HepG2 (cell line): Measurements from ENCODE around the gene ARMC2.

Experiments
- CAMTA2 ChIP-seq: sonication (generic); formaldehyde crosslinking; IDR thresholded peaks from 2 replicates; pipeline ENCODE4 v1.4.0; 2020; ENCODE audit warnings: mild to moderate bottlenecking, missing genetic modification reagents, borderline replicate concordance
- EZH2 ChIP-seq: conservative IDR thresholded peaks from 2 replicates; pipeline ENCODE4 v1.6.1; 2012; ENCODE audit warnings: mild to moderate bottlenecking, low read depth, low read length, moderate library complexity
- FOXJ3 ChIP-seq: sonication (generic); formaldehyde crosslinking; IDR thresholded peaks from 2 replicates; pipeline ENCODE4 v1.4.0; 2020; ENCODE audit warnings: missing genetic modification reagents, mild to moderate bottlenecking, borderline replicate concordance
- POLR2A ChIP-seq, 2 experiments: IDR thresholded peaks; 2 replicates each; pipeline ENCODE4 v1.6.1; 2011; ENCODE audit warnings: low read depth in 2 of 2, low read length in 2 of 2, mild to moderate bottlenecking in 1 of 2, moderate library complexity in 1 of 2; ENCODE audit not compliant: insufficient read depth in 1 of 2
- POLR2AphosphoS5 ChIP-seq: IDR thresholded peaks from 2 replicates; pipeline ENCODE4 v1.6.1; 2012; ENCODE audit warnings: low read depth, low read length
- RBM22 ChIP-seq: fragments of 200-400 bp; formaldehyde crosslinking; optimal IDR thresholded peaks from 2 replicates; pipeline ENCODE3; 2017; ENCODE audit warnings: mild to moderate bottlenecking, low read length, moderate library complexity
- ZMAT3 ChIP-seq: sonication (generic); formaldehyde crosslinking; conservative IDR thresholded peaks from 2 replicates; pipeline ENCODE4 v1.7.0; 2021; ENCODE audit warnings: missing genetic modification reagents
- ZNF3 ChIP-seq: IDR thresholded peaks from 2 replicates; pipeline ENCODE4 v1.7.0; 2017; ENCODE audit warnings: inconsistent platforms
- TF ChIP-seq, protein P1 (sequence below): sonication (generic); formaldehyde crosslinking; IDR thresholded peaks from 2 replicates; pipeline ENCODE4 v1.4.0; 2020; ENCODE audit warnings: missing genetic modification reagents
- TF ChIP-seq, protein P2 (sequence below): sonication (generic); formaldehyde crosslinking; IDR thresholded peaks from 2 replicates; pipeline ENCODE4 v1.5.0; 2020; ENCODE audit warnings: mild to moderate bottlenecking, missing genetic modification reagents

DNA sequence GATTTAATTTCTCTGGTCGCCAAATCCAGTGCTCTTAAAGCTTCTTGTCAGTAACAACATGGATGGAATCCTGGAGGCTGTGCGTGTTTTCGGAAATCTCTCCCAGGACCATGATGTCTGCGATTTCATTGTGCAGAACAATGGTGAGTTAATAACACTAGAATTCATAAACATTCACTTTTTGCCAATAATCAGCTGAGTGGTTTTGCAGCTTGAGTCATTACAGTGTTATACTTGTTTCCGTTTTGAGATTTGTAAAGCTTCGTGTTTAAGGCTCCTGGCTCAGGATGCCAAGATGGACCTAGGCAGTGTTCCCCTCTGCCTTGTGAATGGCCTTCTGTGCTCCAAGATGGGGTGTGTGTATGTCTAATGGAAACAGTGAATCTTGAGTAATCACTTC, 113.8 kb downstream of the ARMC2 start:
- TF ChIP-seq POLR2A (IDR thresholded peaks at IDR 0.05; ENCODE audit: insufficient read depth in 1 of 2, low read depth in 2 of 2, low read length in 2 of 2) (no peak), EZH2 (no peak), RBM22 (no peak), POLR2AphosphoS5 (no peak), CAMTA2 (no peak), ZMAT3 (CRISPR knock-in tag) (no peak), ZNF3 (no peak), FOXJ3 (CRISPR knock-in tag) (no peak)
- TF ChIP-seq, protein P1, sequence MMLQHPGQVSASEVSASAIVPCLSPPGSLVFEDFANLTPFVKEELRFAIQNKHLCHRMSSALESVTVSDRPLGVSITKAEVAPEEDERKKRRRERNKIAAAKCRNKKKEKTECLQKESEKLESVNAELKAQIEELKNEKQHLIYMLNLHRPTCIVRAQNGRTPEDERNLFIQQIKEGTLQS: no peak
- TF ChIP-seq, protein P2, sequence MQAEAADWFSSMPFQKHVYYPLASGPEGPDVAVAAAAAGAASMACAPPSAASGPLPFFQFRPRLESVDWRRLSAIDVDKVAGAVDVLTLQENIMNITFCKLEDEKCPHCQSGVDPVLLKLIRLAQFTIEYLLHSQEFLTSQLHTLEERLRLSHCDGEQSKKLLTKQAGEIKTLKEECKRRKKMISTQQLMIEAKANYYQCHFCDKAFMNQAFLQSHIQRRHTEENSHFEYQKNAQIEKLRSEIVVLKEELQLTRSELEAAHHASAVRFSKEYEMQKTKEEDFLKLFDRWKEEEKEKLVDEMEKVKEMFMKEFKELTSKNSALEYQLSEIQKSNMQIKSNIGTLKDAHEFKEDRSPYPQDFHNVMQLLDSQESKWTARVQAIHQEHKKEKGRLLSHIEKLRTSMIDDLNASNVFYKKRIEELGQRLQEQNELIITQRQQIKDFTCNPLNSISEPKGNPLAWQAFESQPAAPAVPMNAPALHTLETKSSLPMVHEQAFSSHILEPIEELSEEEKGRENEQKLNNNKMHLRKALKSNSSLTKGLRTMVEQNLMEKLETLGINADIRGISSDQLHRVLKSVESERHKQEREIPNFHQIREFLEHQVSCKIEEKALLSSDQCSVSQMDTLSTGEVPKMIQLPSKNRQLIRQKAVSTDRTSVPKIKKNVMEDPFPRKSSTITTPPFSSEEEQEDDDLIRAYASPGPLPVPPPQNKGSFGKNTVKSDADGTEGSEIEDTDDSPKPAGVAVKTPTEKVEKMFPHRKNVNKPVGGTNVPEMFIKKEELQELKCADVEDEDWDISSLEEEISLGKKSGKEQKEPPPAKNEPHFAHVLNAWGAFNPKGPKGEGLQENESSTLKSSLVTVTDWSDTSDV (CRISPR knock-in tag): no peak
